ENCODE data around the gene PHF12. TPM values are rescaled to one million over a fixed set of nuclear protein-coding genes. Genes with fewer than 3 reads are reported as not detected.

PHF12 gene
- total and polyA plus RNA-seq, 2 of the 4 experiments (the other 2 are of a cell fraction), result 24.4 to 25.6 TPM

- no peak overlapping the region for H2AK9ac ChIP-seq (replicated peaks; ENCODE audit: low read depth, low read length, poor library complexity)
- H3K9ac ChIP-seq (ENCODE audit: low read depth, low read length), result no peak overlapping the region
- no peak overlapping the region for H3K4ac ChIP-seq (ENCODE audit: low read depth, low read length)
- in situ Hi-C loops (cut with MboI; ENCODE audit: low sequenced_read_pairs) (no loop called here), dilution Hi-C loops (cut with HindIII; ENCODE audit: low sequenced_read_pairs, unreplicated experiment) (no loop called here), intact Hi-C loops (cut with micrococcal nuclease) (no loop called here)
- no peak overlapping the region for H3K4me3 ChIP-seq (ENCODE audit: insufficient read depth, low read depth, low read length)
- 60% methylated on average over 1 of the region's 1 CpG; no CpG with 5 or more reads in 1 of the 2 experiments for WGBS, 2 experiments (ENCODE audit: extremely low coverage in 2 of 2, insufficient read length in 1 of 2)
- H4K5ac ChIP-seq (ENCODE audit: low read depth, low read length), result no peak overlapping the region
- DNase-seq, result no peak
- no peak overlapping the region for H4K8ac ChIP-seq (ENCODE audit: low read depth in 2 of 2, low read length in 2 of 2)
- ChIA-PET POLR2A (ENCODE audit: unreplicated experiment) (no interaction called here), CTCF (no interaction called here)
- no peak overlapping the region for H3K18ac ChIP-seq (ENCODE audit: low read depth, low read length)
- H2BK15ac ChIP-seq (ENCODE audit: low read depth, low read length), result no peak overlapping the region
- peaks cover 10% of the 10 kb centered on the region for H3K9me1 ChIP-seq (ENCODE audit: insufficient read depth, low read length)
- ATAC-seq (ENCODE audit: low read depth), result no peak
- no peak overlapping the region for H3K56ac ChIP-seq (ENCODE audit: extremely low read depth, insufficient read depth, low read length)
- H3K4me1 ChIP-seq (ENCODE audit: control insufficient read depth, insufficient read depth, low read length), result peaks cover 1% of the 10 kb centered on the region; the same call in 1 of the 2 replicates
- H2BK120ac ChIP-seq (ENCODE audit: low read depth, low read length), result no peak overlapping the region
- H2BK20ac ChIP-seq (ENCODE audit: low read depth, low read length), result no peak overlapping the region
- H2AK5ac ChIP-seq (ENCODE audit: low read depth, low read length), result no peak overlapping the region
- BruUV-seq (replicated peaks), result no TSS peak
- H3K27me3 ChIP-seq (ENCODE audit: control insufficient read depth, insufficient read depth, low read length), result no peaks in the 10 kb centered on the region
- no peak overlapping the region for H2BK5ac ChIP-seq (ENCODE audit: low read depth, low read length, poor library complexity, severe bottlenecking)
- no peak overlapping the region for H3K4me2 ChIP-seq (ENCODE audit: low read depth, low read length)
- peaks cover 26% of the 10 kb centered on the region; the same call in 1 of the 2 replicates for H4K20me1 ChIP-seq (ENCODE audit: insufficient read depth, low read length)
- no peaks in the 10 kb centered on the region for H3K9me3 ChIP-seq (ENCODE audit: control insufficient read depth, insufficient read depth, low read length)
- H3K23ac ChIP-seq (ENCODE audit: low read depth, low read length), result 0 out of 2 replicates have a peak overlapping the region, but pooled peaks have one; percentile 37
- H3K36me3 ChIP-seq (ENCODE audit: control insufficient read depth, insufficient read depth, low read length), result peaks cover 19% of the 10 kb centered on the region
- peaks cover 14 to 36% of the 10 kb centered on the region in 2 experiments for H3K79me1 ChIP-seq (ENCODE audit: low read depth in 1 of 2, low read length in 2 of 2)
- TF ChIP-seq CEBPB (IDR thresholded peaks at IDR 0.05; ENCODE audit: low read depth, low read length), result no peak
- TF ChIP-seq MAFK (IDR thresholded peaks at IDR 0.05; ENCODE audit: low read depth, low read length), result no peak
- TF ChIP-seq CHD1 (IDR thresholded peaks at IDR 0.05; ENCODE audit: low read depth, low read length), result no peak
- TF ChIP-seq RAD21 (IDR thresholded peaks at IDR 0.05; ENCODE audit: low read length), result no peak
- TF ChIP-seq ELK1 (IDR thresholded peaks at IDR 0.05; ENCODE audit: borderline replicate concordance, low read depth, low read length), result no peak
- no peak for TF ChIP-seq NFE2L2 (IDR thresholded peaks at IDR 0.05; ENCODE audit: low read depth, low read length)
- no peak for TF ChIP-seq MXI1 (IDR thresholded peaks at IDR 0.05; ENCODE audit: borderline replicate concordance, low read depth, low read length)
- TF ChIP-seq BHLHE40 (IDR thresholded peaks at IDR 0.05; ENCODE audit: low read depth, low read length), result no peak
- no peak for TF ChIP-seq POLR2A (IDR thresholded peaks at IDR 0.05; ENCODE audit: low read depth, low read length)
- no peak for TF ChIP-seq RCOR1 (IDR thresholded peaks at IDR 0.05; ENCODE audit: insufficient replicate concordance, low read length)
- TF ChIP-seq MAZ (IDR thresholded peaks at IDR 0.05; ENCODE audit: borderline replicate concordance, low read depth, low read length), result no peak
- no peak for TF ChIP-seq FOS (IDR thresholded peaks at IDR 0.05; ENCODE audit: low read depth, low read length)
- no peak for TF ChIP-seq RFX5 (IDR thresholded peaks at IDR 0.05; ENCODE audit: low read depth, low read length)
- no peak for TF ChIP-seq USF2 (IDR thresholded peaks at IDR 0.05; ENCODE audit: low read depth, low read length)
- TF ChIP-seq SMC3 (IDR thresholded peaks at IDR 0.05; ENCODE audit: low read depth, low read length), result no peak
- TF ChIP-seq CTCF (conservative IDR thresholded peaks at IDR 0.05; ENCODE audit: low read depth, low read length), result no peak
- H3K27ac ChIP-seq (ENCODE audit: insufficient read depth, low read length), result no peak overlapping the region
- no peak overlapping the region for H3K14ac ChIP-seq (replicated peaks; ENCODE audit: low read depth, low read length)
- no peak overlapping the region for H4K91ac ChIP-seq (ENCODE audit: insufficient read depth, low read depth, low read length)
- no peak overlapping the region for H2AFZ ChIP-seq (replicated peaks; ENCODE audit: low read length, poor library complexity)
Observed at GRCh38 chr17:28891201-28891600, 60.1 kb downstream of the PHF12 start.
